Myocyte (in vitro differentiated cells): ENCODE measurements around the gene IRGQ. TPM values are rescaled to one million over a fixed set of nuclear protein-coding genes. Genes with fewer than 3 reads are reported as not detected.
A peak's percentile ranks its signal among the peaks of the same experiment; 100 is the strongest.

ENCODE experiments used
- DNase-seq: peaks from one replicate; pipeline ENCODE4 v3.0.0-alpha.2; 2012; ENCODE audit warnings: low read depth
- total RNA-seq: library from RNA; depleted of rRNA; stranded (reverse); fragments of >200 nt; gene quantifications from 2 replicates; pipeline ENCODE4 v1.2.3, GENCODE V29; 2014

Gene IRGQ
- total RNA-seq, 1 donor from 2014 or later: 41.3 TPM

- no peak for DNase-seq
Measured at GRCh38 chr19:43545276-43545675, 50.7 kb downstream of the IRGQ start.

GRCh38 chr19:43544077-43544476 is 51.9 kb downstream of the IRGQ start:
- no peak for DNase-seq

- DNase-seq: no peak
Measured at GRCh38 chr19:43541920-43542650, 53.8 kb downstream of the IRGQ start.

- DNase-seq: no peak
Measured at GRCh38 chr19:43540381-43540780, 55.6 kb downstream of the IRGQ start.

GRCh38 chr19:43538922-43539321 is 57.0 kb downstream of the IRGQ start:
- DNase-seq: no peak

GRCh38 chr19:43534816-43535761 is 60.8 kb downstream of the IRGQ start:
- peak; percentile 52 for DNase-seq

Other genes with a start within 250 kb of the IRGQ start
- 0.10 and 0.29 TPM in 2 replicates for gene CD177, start 242.4 kb downstream of the IRGQ start, total RNA-seq
- gene TEX101, start 181.2 kb downstream of the IRGQ start, total RNA-seq: not detected in 2 replicates
- gene LYPD3, start 130.5 kb downstream of the IRGQ start, total RNA-seq: 0.21 and 0.37 TPM in 2 replicates
- 7.8 and 15.7 TPM in 2 replicates for gene PHLDB3, start 91.4 kb downstream of the IRGQ start, total RNA-seq
- 17.6 and 19.8 TPM in 2 replicates for gene ETHE1, start 68.9 kb downstream of the IRGQ start, total RNA-seq
- gene ZNF575, start 62.9 kb downstream of the IRGQ start, total RNA-seq: not detected in 2 replicates
- 29.2 and 32.1 TPM in 2 replicates for gene XRCC1, start 20.6 kb downstream of the IRGQ start, total RNA-seq
- gene PINLYP, start 20.3 kb downstream of the IRGQ start, total RNA-seq: 0.94 TPM in 1 of 2 replicates, not detected in the other
- 10.1 and 12.2 TPM in 2 replicates for gene ZNF576, start 461 bp upstream of the IRGQ start, total RNA-seq
- gene SRRM5, start 16.0 kb upstream of the IRGQ start, total RNA-seq: 0.10 TPM in 1 of 2 replicates, not detected in the other
- 52.6 and 65.2 TPM in 2 replicates for gene ZNF428, start 23.5 kb upstream of the IRGQ start, total RNA-seq
- 1.4 and 1.6 TPM in 2 replicates for gene CADM4, start 43.7 kb upstream of the IRGQ start, total RNA-seq
- 6.3 and 6.9 TPM in 2 replicates for gene PLAUR, start 74.0 kb upstream of the IRGQ start, total RNA-seq
- gene IRGC, start 119.9 kb upstream of the IRGQ start, total RNA-seq: not detected in 2 replicates
- gene SMG9, start 158.8 kb upstream of the IRGQ start, total RNA-seq: 16.0 and 19.3 TPM in 2 replicates
- gene KCNN4, start 184.8 kb upstream of the IRGQ start, total RNA-seq: 0.27 and 1.6 TPM in 2 replicates
- gene LYPD5, start 206.3 kb upstream of the IRGQ start, total RNA-seq: 0.11 TPM in 1 of 2 replicates, not detected in the other
- gene ZNF283, start 231.2 kb upstream of the IRGQ start, total RNA-seq: 14.4 and 27.3 TPM in 2 replicates